ENCODE data around the gene RBFA. TPM values are rescaled to one million over a fixed set of nuclear protein-coding genes. Genes with fewer than 3 reads are reported as not detected.

RBFA gene
- total and polyA plus RNA-seq, 2 donors (not counting 3 experiments of a cell fraction or from before 2014, with no cell fraction given): 27.4 to 34.8 TPM

- Histone ChIP-seq H3K9me1 (replicated peaks; ENCODE audit: control insufficient read depth, extremely low read depth, insufficient read depth, low read length) (no peaks in the 10 kb centered on the region), H3K36me3 (ENCODE audit: control insufficient read depth in 2 of 2, extremely low read depth in 1 of 2, insufficient read depth in 2 of 2, low read length in 2 of 2) (no peaks in the 10 kb centered on the region), H4K20me1 (replicated peaks; ENCODE audit: control insufficient read depth, extremely low read depth, insufficient read depth, low read length) (no peaks in the 10 kb centered on the region), H2AFZ (ENCODE audit: low read depth, low read length) (no peak overlapping the region), H3K9me3 (replicated peaks; ENCODE audit: control insufficient read depth, insufficient read depth, low read length) (no peaks in the 10 kb centered on the region), H3K27me3 (ENCODE audit: control insufficient read depth in 2 of 2, insufficient read depth in 2 of 2, low read length in 2 of 2) (no peaks in the 10 kb centered on the region), H3K79me2 (ENCODE audit: control insufficient read depth, insufficient read depth, low read length) (no peaks in the 10 kb centered on the region), H3K9ac (replicated peaks; ENCODE audit: extremely low read depth, insufficient read depth, low read length) (no peak overlapping the region), H3K4me3 (replicated peaks in 1 of 3; ENCODE audit: insufficient read depth in 1 of 3, low read depth in 1 of 3, low read length in 3 of 3) (no peak overlapping the region), H3K4me1 (ENCODE audit: control insufficient read depth, extremely low read depth, insufficient read depth, low read length) (no peaks in the 10 kb centered on the region), H3K4me2 (ENCODE audit: insufficient read depth, low read length) (no peak overlapping the region), H3K27ac (ENCODE audit: insufficient read depth, low read depth, low read length) (no peak overlapping the region)
- DNase-seq (ENCODE audit: low read depth, low spot score): no peak
- BruUV-seq (replicated peaks): no TSS peak
- no peak for FAIRE-seq
- ChIA-PET POLR2A (no interaction called here), CTCF (no interaction called here)
- TF ChIP-seq GATA2 (IDR thresholded peaks at IDR 0.05; ENCODE audit: insufficient read depth, insufficient read length, low read depth, low read length) (no peak), POLR2AphosphoS5 (IDR thresholded peaks at IDR 0.05; ENCODE audit: insufficient read depth, low read depth, low read length) (no peak), MYC (IDR thresholded peaks at IDR 0.05; ENCODE audit: low read depth, low read length) (no peak), FOS (IDR thresholded peaks at IDR 0.05; ENCODE audit: borderline replicate concordance, insufficient read depth, low read length) (no peak), POLR2A (IDR thresholded peaks at IDR 0.05; ENCODE audit: low read depth, low read length) (no peak), MAX (IDR thresholded peaks at IDR 0.05; ENCODE audit: insufficient read depth, insufficient read length) (no peak), EZH2 (IDR thresholded peaks at IDR 0.05; ENCODE audit: borderline replicate concordance, low read depth, low read length, severe bottlenecking) (no peak), CTCF (IDR thresholded peaks at IDR 0.05; ENCODE audit: extremely low read depth in 1 of 2, insufficient read depth in 1 of 2, low read depth in 1 of 2, low read length in 2 of 2) (no peak), JUN (IDR thresholded peaks at IDR 0.05; ENCODE audit: borderline replicate concordance, insufficient read depth, insufficient read length, low read depth) (no peak)
- dilution Hi-C loops (cut with MboI; ENCODE audit: extremely low pct_ligation_motif_present, low sequenced_read_pairs): no loop called here
- intact Hi-C loops (cut with micrococcal nuclease): no loop called here
Observed at GRCh38 chr18:80074697-80075096, 40.5 kb downstream of the RBFA start.
